Activated naive CD4-positive, alpha-beta T cell (primary cell): Measurements from ENCODE around the gene STIMATE.

Experiments
- DNase-seq, 4 experiments: peaks; one replicate each; lab custom pipeline; 2025; lab: John Stamatoyannopoulos, UW

STIMATE gene

GRCh38 chr3:52791366-52791765 lies 106.0 kb downstream of the STIMATE start:
- DNase-seq = no peak

- no peak for DNase-seq
Observed at GRCh38 chr3:52790741-52791140, 106.6 kb downstream of the STIMATE start.

GRCh38 chr3:52790337-52790736 lies 107.0 kb downstream of the STIMATE start:
- DNase-seq = no peak

DNA sequence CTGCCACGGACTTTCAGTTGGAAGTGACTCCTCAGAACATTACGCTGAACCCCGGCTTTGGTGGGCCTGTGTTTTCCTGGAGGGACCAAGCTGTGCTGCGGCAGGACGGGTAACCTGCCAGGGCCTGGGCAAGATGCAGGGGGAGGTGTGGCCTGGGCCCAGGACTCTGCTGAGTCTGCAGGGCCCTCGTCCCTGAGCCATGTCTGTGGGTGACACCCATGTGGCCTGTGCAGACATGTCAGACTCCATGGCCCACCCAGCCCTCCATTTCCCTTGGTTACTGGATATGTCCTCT lies 107.7 kb downstream of the STIMATE start:
- no peak for DNase-seq

- DNase-seq = no peak
Observed at GRCh38 chr3:52788890-52789745, 108.2 kb downstream of the STIMATE start.

DNA sequence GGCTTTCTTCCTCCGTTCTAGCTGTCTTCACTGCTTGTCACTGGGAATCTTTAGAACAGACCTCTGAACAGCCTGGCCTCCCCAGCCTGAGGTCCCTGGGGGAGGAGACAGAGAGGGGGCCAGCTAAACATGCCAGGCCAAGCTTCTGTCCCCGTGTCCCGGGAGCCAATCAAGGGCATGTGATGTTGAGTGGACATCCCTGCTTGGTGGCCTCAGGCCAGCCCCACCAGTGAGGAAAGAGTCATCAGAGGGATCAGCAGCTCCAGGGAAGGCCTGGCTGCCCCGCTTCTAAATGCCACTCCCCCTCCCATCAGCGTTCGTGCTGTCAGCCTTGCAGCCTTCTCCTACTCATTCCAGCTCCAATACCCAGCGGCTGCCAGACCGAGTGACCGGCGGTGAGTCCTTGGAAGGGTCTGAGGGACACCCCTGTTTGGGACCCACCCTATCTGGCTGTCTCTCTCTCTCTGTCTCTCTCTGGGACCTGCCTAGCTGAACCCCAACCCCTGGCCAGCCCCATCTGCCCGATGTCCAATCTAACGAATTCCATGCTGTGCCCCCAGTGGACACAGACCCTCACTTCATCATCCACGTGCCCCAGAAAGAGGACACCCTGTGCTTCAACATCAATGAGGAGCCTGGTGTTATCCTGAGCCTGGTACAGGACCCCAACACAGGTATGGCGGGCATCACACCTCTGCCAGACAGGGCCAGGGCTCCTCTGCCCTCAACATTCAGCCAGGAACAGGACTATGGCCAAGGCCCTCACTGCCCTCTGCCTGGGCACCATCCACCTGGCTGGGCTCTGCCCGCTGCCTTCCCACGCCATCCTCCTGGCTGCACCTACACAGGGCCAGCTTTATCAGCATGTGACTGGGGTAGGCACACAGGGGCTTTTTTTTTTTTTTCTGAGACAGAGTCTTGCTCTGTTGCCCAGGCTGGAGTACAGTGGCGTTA lies 109.4 kb downstream of the STIMATE start:
- no peak for DNase-seq

- no peak for DNase-seq
Observed at GRCh38 chr3:52787246-52787645, 110.1 kb downstream of the STIMATE start.
